Panc1 (cell line): ENCODE results near the gene SPINK8. TPM values are rescaled to one million over a fixed set of nuclear protein-coding genes. Genes with fewer than 3 reads are reported as not detected.

Experiments used
- ATAC-seq: fragments of 200-7000 bp; cut with Tn5 transposase; 2 replicates; pipeline ENCODE4 v1.9.1; 2020; ENCODE audit warnings: mild to moderate bottlenecking, moderate library complexity
- BruUV-seq: library from RNA; stranded (reverse); fragments of 400-500 nt; replicated peaks from 2 replicates; lab custom pipeline; 2021; lab: Mats Ljungman, UMichigan
- CTCF ChIA-PET: fragments of 300-600 bp; sonication (Branson Sonifier 250); formaldehyde crosslinking; loops from one replicate; lab custom pipeline; 2022; ENCODE audit warnings: antibody characterized with exemption; lab: Charles Lee
- POLR2A ChIA-PET: fragments of 300-600 bp; sonication (Branson Sonifier 250); formaldehyde crosslinking; loops from one replicate; lab custom pipeline; 2022; ENCODE audit warnings: antibody characterized with exemption; lab: Charles Lee
- DNase-seq: peaks from one replicate; pipeline ENCODE4 v3.0.0-alpha.2; 2010; ENCODE audit warnings: low read depth, low spot score
- H3K27ac ChIP-seq: 2 replicates; pipeline ENCODE4 v1.5.1; 2011; ENCODE audit warnings: mild to moderate bottlenecking, low read length, inconsistent platforms
- H3K27me3 ChIP-seq: fragments of 200-500 bp; sonication (Bioruptor generic); 2 replicates; pipeline ENCODE4 v1.6.0; 2014; ENCODE audit warnings: low read length, inconsistent platforms; ENCODE audit not compliant: control insufficient read depth, insufficient read depth
- H3K36me3 ChIP-seq: fragments of 200-500 bp; sonication (Bioruptor generic); 2 replicates; pipeline ENCODE4 v1.5.1; 2014; ENCODE audit warnings: inconsistent platforms, mild to moderate bottlenecking, low read length, moderate library complexity; ENCODE audit not compliant: control insufficient read depth, insufficient read depth
- H3K4me1 ChIP-seq: 2 replicates; pipeline ENCODE4 v1.5.1; 2011; ENCODE audit warnings: inconsistent platforms, mild to moderate bottlenecking, low read length, moderate library complexity; ENCODE audit not compliant: control insufficient read depth, insufficient read depth
- H3K4me3 ChIP-seq, 2 experiments: 2 replicates each; pipeline ENCODE4 v1.5.1; 2011 to 2012; ENCODE audit warnings: low read depth in 2 of 2, low read length in 2 of 2, mild to moderate bottlenecking in 2 of 2, inconsistent platforms in 1 of 2, moderate library complexity in 1 of 2
- H3K9me3 ChIP-seq: fragments of 200-500 bp; sonication (Bioruptor generic); 2 replicates; pipeline ENCODE4 v1.5.1; 2014; ENCODE audit warnings: low read depth, mild to moderate bottlenecking, inconsistent platforms, low read length, moderate library complexity; ENCODE audit not compliant: control insufficient read depth, insufficient read depth
- POLR2AphosphoS5 ChIP-seq: IDR thresholded peaks from 2 replicates; pipeline ENCODE4 v1.6.1; 2012; ENCODE audit warnings: mild to moderate bottlenecking, low read depth, low read length, moderate library complexity
- REST ChIP-seq, 2 experiments: IDR thresholded peaks; 2 replicates each; pipeline ENCODE4 v1.6.1; 2011 to 2012; ENCODE audit warnings: low read depth in 2 of 2, control low read depth in 1 of 2, low read length in 1 of 2, mild to moderate bottlenecking in 1 of 2, moderate library complexity in 1 of 2; ENCODE audit not compliant: insufficient read depth in 1 of 2
- SIN3A ChIP-seq: IDR thresholded peaks from 2 replicates; pipeline ENCODE4 v1.6.1; 2012; ENCODE audit warnings: low read depth, mild to moderate bottlenecking, low read length, moderate library complexity, borderline replicate concordance; ENCODE audit not compliant: insufficient read depth
- TCF7L2 ChIP-seq: IDR thresholded peaks from 2 replicates; pipeline ENCODE4 v1.6.1; 2011; ENCODE audit warnings: mild to moderate bottlenecking, low read depth, low read length, inconsistent platforms
- in situ Hi-C: cut with HindIII; loops from 2 replicates; pipeline ENCODE4 v1.10.0; 2016; ENCODE audit warnings: low sequenced_read_pairs, low pct_unique_long_range_greater_than_20kb
- intact Hi-C: fragments of 100-400 bp; cut with micrococcal nuclease; formaldehyde crosslinking; loops from one replicate; pipeline ENCODE4 v1.10.0; 2022; ENCODE audit not compliant: unreplicated experiment
- total RNA-seq: library from RNA; stranded (reverse); gene quantifications from one replicate; pipeline ENCODE4 v1.2.1, GENCODE V29; 2021; ENCODE audit not compliant: unreplicated experiment
- TF ChIP-seq, protein P1 (sequence below): fragments of 450-650 bp; IDR thresholded peaks from 2 replicates; pipeline ENCODE4 v1.5.1; 2017; ENCODE audit warnings: mild to moderate bottlenecking

SPINK8 gene
- total RNA-seq, 1 experiment from 2014 or later, result not detected

DNA sequence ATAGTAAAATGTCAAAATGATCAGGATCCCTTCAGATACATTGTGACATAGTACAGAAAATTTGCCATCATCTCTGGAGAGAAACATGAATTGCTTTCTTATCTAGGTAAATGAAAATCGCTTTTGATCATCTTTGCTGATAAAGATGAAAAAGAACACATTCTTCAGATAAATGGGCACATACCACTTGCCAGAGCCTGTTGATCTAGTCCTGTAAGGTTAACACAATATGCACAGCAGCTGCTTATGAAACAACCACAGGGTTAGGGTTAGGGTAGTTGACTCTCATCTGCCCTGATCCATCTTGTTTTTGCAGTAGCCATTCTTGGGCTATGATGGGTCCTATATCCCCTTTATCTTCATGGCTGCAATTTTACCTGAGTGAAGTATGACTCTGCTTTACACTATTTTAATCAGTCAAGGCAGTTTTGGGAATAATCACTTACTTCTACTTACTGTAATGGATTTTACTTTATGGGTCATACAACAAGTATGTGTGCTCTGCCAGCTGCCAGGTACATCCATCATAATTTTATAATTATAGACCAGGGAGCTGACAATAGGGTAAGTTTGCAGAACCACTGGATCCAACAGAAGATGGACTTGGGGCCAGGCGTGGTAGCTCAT is 12.6 kb upstream of the SPINK8 start:
- Histone ChIP-seq H3K27me3 (no peaks in the 10 kb centered on the region), H3K4me1 (no peaks in the 10 kb centered on the region), H3K27ac (no peak overlapping the region), H3K4me3 (no peak overlapping the region), H3K9me3 (no peaks in the 10 kb centered on the region), H3K36me3 (no peaks in the 10 kb centered on the region)
- no TSS peak for BruUV-seq
- no peak for ATAC-seq
- POLR2A ChIA-PET, result no interaction called here
- in situ Hi-C loops, result no loop called here
- TF ChIP-seq, protein P1, sequence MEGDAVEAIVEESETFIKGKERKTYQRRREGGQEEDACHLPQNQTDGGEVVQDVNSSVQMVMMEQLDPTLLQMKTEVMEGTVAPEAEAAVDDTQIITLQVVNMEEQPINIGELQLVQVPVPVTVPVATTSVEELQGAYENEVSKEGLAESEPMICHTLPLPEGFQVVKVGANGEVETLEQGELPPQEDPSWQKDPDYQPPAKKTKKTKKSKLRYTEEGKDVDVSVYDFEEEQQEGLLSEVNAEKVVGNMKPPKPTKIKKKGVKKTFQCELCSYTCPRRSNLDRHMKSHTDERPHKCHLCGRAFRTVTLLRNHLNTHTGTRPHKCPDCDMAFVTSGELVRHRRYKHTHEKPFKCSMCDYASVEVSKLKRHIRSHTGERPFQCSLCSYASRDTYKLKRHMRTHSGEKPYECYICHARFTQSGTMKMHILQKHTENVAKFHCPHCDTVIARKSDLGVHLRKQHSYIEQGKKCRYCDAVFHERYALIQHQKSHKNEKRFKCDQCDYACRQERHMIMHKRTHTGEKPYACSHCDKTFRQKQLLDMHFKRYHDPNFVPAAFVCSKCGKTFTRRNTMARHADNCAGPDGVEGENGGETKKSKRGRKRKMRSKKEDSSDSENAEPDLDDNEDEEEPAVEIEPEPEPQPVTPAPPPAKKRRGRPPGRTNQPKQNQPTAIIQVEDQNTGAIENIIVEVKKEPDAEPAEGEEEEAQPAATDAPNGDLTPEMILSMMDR, result no peak
- no peak for TF ChIP-seq POLR2AphosphoS5
- TF ChIP-seq SIN3A, result no peak
- TF ChIP-seq TCF7L2, result no peak
- no peak for TF ChIP-seq REST (IDR thresholded peaks at IDR 0.05; ENCODE audit: insufficient read depth in 1 of 2, low read depth in 2 of 2, low read length in 1 of 2)
- DNase-seq, result no peak
- CTCF ChIA-PET, result no interaction called here
- intact Hi-C loops, result no loop called here

DNA sequence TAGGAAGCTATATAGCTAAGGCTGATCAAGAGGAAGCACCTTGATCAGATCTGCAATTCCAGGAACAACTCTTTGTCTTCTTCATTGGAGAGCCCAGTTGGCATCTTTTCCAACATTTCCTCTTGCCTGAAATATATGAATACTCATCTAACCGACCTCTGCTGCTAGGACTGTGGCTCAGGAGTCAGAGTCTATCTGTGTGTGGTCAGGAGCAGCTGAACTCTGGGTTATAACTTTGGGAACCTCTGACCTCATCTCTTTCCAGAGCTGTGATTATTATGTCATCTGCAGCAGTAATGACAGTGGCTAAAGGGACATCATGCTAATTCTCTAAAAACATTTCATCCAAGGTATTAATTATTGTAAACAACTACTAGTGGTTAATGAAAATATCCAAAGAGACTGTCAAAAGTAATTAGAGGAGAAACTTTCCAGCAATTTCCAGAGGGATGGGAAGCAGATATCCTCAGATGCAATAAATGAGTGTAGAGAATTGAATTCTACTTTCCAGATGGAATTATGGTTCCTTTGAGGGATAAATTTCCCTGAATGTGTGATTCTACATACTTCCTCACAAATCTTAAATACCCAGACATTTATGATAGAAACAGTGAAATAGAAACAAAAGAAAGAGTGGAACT is 11.5 kb upstream of the SPINK8 start:
- Histone ChIP-seq H3K27ac (no peak overlapping the region), H3K36me3 (no peaks in the 10 kb centered on the region), H3K9me3 (no peaks in the 10 kb centered on the region), H3K4me1 (no peaks in the 10 kb centered on the region), H3K4me3 (no peak overlapping the region), H3K27me3 (no peaks in the 10 kb centered on the region)
- no TSS peak for BruUV-seq
- CTCF ChIA-PET, result no interaction called here
- DNase-seq (no peak), ATAC-seq (no peak)
- no peak for TF ChIP-seq SIN3A
- TF ChIP-seq, protein P1, result no peak
- no peak for TF ChIP-seq REST (IDR thresholded peaks at IDR 0.05; ENCODE audit: insufficient read depth in 1 of 2, low read depth in 2 of 2, low read length in 1 of 2)
- TF ChIP-seq POLR2AphosphoS5, result no peak
- no peak for TF ChIP-seq TCF7L2
- in situ Hi-C loops, result no loop called here
- intact Hi-C loops, result no loop called here
- POLR2A ChIA-PET, result no interaction called here
